Stimulated activated CD4-positive, alpha-beta T cell treated with anti-CD3 and anti-CD28 coated beads, Interleukin-2, amount 100 ng/mL, for 24 hours (primary cell): ENCODE results near the gene HGFAC.

ENCODE experiments used
- DNase-seq, 2 donors: peaks; one replicate each; pipeline ENCODE4 v3.0.0-alpha.2; 2020

HGFAC gene

GRCh38 chr4:3464349-3464905, 22.7 kb downstream of the HGFAC start:
- DNase-seq, result no peak

DNA sequence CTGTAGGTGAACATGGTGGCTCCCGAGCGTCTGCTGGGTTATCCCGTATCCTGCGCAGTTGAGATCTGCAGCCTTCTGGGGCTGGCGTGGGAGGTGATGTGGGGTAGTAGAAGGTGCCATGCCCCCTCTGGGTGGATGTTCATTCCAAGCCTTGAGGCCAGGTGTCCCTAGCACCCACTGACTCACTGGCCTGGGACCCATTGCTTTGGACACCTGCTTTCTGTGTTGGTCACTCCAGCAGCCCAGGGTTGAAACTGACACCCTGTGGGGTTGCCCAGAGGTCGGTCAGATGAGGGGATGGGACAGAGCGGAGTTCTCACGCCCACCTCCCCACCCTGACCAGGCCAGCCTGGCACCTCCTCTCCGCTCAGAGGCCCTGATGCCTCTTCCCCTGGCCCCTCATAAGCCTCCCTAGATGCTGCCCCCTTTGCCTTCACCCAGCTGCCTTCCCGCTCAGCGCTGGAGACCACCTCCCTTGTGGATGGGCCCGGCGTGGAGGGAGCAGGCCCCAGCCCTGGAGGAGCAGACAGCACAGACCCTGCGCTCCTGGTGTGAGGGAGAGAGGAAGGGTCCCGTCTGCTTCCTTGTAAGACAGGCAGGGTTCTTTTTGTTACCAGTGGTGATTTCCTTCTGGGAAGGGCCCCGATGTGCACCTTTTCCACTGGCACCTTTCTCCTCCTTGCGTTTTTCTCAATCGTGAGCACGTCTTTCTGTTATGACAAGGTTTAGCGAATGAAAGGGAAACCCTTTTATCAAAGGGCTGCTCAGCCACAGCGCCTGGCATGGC, 23.3 kb downstream of the HGFAC start:
- DNase-seq, result no peak

GRCh38 chr4:3465698-3466671, 24.2 kb downstream of the HGFAC start:
- no peak for DNase-seq

GRCh38 chr4:3466691-3467600, 25.2 kb downstream of the HGFAC start:
- DNase-seq, result no peak

GRCh38 chr4:3467601-3468031, 25.8 kb downstream of the HGFAC start:
- DNase-seq, result no peak

DNA sequence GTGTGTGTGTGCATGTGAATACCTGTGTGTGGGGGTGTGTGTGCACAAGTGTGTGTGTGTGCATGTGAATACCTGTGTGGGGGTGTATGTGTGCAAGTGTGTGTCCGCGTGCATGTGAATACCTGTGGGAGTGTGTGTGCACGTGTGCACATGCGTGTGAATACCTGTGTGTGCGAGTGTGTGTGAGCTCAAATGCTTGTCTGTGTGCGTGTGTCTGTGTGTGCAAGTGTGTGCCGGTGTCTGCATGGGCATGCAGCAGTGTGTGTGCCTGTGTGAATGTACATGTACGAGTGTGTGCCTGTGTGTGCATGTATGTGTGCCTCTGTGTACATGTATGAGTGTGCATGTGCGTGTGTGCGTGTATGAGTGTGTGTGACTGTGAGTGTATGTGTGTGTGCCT, 26.4 kb downstream of the HGFAC start:
- no peak for DNase-seq

DNA sequence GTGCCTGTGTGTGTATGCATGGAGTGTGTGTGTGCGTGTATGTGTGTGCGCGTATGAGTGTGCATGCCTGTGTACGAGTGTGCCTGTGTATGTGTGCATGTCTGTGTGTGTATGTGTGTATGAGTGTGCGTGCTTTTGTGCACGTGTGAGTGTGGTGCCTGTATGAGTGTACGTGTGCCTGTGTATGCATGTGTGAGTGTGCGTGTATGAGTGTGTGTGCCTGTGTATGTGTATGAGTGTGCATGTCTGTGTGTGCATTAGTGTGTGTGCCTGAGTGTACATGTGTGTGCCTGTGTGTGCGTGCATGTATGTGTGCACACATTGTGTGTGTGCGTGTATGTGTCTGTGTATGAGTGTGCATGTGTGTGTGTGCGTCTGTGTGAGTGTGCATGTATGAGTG, 27.0 kb downstream of the HGFAC start:
- no peak for DNase-seq

DNA sequence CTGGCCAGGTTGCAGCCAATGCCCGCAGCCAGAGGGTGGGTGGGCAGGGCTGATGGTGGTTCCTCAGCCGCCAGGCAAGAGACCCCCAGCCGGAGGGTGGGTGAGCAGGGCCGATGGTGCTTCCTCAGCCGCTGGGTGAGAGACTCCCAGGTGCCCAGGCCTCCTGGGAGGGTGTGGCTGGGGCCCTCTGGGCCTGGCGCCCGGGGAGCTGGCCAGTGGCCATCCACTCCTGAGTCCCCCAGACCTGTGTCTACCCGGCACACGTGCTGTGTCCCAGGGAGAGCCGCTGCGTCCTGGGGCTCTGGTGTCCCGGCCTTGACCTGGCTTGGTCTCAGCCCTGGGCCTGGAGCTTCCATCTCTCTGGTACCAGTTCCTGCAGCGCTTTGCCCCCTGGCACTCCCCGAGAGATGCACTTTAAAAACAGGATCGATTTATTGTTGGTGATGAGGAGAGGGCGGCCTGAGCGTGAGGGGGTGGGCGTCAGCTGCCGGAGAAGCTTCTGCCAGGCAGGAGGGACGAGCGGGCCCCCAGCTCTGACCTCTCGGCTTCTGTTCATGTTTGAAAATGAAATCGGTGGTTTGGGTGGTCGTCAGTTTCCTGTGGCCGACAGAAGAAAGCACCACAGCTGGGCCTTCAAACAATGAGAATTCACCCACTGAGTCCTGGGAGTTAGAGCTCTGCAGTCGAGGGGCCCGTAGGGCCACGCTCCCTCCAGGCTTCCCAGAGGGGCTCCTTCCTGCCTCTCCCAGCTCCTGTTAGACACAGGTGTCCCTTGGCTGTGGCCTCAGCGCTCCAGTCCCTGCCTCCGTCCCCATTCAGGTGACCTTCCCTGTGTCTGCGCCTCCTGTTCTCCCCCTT, 27.8 kb downstream of the HGFAC start:
- no peak for DNase-seq

- no peak for DNase-seq
Observed at GRCh38 chr4:3470244-3471097, 28.7 kb downstream of the HGFAC start.

GRCh38 chr4:3471098-3471760, 29.5 kb downstream of the HGFAC start:
- no peak for DNase-seq

DNA sequence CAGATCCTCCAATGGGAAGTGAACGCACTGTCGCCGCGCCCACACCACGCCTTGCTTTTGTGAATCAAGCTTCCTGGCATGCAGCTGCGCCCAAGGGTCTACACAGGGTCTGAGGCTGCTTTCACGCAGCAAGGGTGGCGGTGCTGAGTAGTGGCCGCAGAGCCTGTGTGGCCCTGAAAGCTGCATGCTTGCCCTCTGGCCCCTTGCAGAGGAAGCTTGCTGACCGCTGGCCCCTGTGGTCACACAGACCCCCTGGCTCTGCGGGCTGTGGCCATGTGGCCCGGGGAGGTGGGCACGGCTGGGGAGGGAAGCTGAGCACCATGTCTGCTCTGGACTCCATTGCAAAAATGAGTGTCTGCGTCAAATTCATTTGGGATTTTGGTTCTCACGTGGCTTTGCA, 30.1 kb downstream of the HGFAC start:
- no peak for DNase-seq

GRCh38 chr4:3472411-3473141, 30.8 kb downstream of the HGFAC start:
- no peak for DNase-seq

DNA sequence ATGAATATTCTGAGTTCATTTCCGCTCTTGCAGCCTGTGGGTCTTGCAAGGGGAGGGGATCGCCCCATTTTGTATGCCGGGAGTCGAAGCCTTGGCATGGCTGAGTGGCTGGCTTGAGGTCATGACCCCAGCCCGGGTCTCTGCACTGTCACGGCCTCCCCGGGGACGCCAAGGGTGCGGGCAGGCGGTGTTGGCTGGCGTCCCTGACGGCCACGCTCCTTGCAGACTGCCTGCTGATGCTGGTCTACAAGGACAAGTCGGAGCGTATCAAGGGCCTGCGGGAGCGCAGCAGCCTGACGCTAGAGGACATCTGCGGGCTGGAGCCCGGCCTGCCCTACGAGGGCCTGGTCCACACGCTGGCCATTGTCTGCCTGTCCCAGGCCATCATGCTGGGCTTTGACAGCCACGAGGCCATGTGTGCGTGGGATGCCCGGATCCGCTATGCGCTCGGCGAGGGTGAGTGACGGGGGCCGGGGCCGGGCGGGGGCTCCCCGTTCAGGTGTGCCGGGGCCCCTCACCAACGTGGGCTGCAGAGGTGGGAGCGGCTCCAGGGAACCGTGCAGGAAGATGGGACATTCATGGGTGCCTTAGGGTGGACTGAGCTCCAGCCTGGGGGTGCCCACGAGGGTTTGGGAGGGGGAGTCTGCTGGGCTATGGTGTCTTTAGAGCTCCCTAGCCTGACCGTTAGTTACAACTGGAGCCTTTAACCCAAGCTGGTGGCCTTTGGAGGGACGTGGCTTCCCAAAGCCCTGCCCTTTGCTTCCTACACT, 31.6 kb downstream of the HGFAC start:
- DNase-seq, result no peak

DNA sequence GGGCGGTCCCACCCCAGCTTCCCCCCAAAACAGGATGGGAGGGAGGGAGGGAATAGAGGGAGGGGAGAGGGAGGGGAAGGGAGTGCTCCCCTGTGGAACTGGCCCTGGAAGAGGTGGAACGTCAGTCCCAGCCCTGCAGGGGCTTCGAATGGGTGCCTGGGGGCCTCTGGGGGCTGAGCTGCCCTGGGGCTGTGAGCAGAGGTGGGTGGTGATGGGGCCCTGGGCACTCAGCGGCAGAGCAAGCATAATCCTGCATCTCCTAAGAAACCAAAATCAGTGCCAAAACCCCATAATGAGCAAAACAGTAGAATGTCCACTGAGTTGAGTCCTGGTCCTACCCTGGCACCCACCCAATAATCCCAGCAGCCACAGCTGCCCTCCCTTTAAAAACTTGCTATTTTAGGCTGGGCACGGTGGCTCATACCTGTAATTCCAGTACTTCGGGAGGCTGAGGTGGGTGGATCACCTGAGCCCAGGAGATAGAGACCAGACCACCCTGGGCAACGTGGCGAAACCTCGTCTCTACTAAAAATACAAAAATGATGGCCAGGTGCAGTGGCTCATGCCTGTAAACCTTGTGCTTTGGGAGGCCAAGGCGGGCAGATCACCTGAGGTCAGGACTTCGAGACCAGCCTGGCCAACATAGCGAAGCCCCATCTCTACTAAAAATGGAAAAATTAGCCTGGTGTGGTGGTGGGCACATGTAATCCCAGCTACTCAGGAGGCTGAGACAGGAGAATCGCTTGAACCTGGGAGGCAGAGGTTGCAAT, 32.4 kb downstream of the HGFAC start:
- DNase-seq, result no peak

GRCh38 chr4:3475041-3475712, 33.4 kb downstream of the HGFAC start:
- no peak for DNase-seq

DNA sequence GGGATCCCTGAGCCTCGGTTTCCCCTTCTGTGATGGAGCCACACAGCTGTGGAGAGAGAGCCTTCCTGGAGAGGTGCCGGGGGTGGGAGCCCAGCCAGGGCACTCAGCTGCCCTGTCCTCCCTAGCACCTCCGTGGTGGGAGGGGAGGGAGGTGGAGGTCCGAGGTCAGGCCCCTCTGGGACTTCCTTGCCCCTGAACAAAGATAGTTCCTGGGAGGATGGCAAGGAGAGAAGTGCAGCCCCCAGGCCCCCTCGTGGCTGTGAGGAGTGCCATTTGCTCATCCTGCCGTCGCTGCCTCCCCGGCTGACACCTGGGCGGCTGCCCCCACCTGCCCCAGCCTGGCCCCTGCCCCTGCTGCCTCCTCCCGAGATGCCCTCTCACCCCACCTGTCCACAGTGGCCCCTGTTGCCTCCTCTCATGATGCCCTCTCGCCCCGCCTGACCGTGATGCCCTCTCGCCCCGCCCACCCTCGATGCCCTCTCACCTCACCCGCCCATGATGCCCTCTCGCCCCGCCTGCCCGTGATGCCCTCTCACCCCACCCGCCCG, 34.0 kb downstream of the HGFAC start:
- DNase-seq, result no peak

DNA sequence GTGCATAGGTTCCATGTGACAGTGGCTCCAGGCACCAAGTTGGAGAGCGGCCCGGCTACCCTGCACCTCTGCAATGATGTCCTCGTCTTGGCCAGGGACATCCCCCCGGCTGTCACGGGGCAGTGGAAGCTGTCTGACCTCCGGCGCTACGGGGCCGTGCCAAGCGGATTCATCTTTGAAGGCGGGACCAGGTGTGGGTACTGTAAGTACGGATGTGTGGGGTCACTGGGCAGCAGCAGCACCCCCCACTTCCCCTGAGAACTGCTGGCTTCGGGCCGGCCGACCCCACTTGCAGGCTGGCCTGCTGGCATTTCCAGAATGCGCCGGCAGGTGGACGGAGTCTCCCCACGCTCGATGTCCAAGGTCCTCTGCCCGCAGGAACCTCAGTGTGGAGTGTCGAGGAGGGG, 34.6 kb downstream of the HGFAC start:
- DNase-seq, result no peak
